MM.1S (cell line): ENCODE measurements around the gene PLP1.

Experiments used
- DNase-seq: peaks from one replicate; pipeline ENCODE4 v3.0.0-alpha.2; 2015
- H2AFZ ChIP-seq: fragments of 300-600 bp; sonication (generic); 2 replicates; pipeline ENCODE4 v1.6.0; 2016; ENCODE audit warnings: antibody characterized with exemption, low read length
- H3F3A ChIP-seq: fragments of 300-600 bp; sonication (generic); 2 replicates; pipeline ENCODE4 v1.6.1; 2016; ENCODE audit warnings: mild to moderate bottlenecking, antibody characterized with exemption, low read length, moderate library complexity, mixed read lengths; ENCODE audit not compliant: insufficient read depth
- H3K27ac ChIP-seq: fragments of 300-600 bp; sonication (generic); 2 replicates; pipeline ENCODE4 v1.5.1; 2016; ENCODE audit warnings: mild to moderate bottlenecking, low read length
- H3K27me3 ChIP-seq: fragments of 300-600 bp; sonication (generic); replicated peaks from 2 replicates; pipeline ENCODE4 v1.6.0; 2016; ENCODE audit warnings: low read length; ENCODE audit not compliant: insufficient read depth
- H3K36me3 ChIP-seq: fragments of 300-600 bp; sonication (generic); replicated peaks from 2 replicates; pipeline ENCODE4 v1.6.1; 2016; ENCODE audit warnings: mild to moderate bottlenecking, low read length, mixed read lengths; ENCODE audit not compliant: insufficient read depth
- H3K4me1 ChIP-seq: fragments of 300-600 bp; sonication (generic); 2 replicates; pipeline ENCODE4 v1.6.1; 2016; ENCODE audit warnings: low read length, mixed read lengths
- H3K4me2 ChIP-seq: fragments of 300-600 bp; sonication (generic); 2 replicates; pipeline ENCODE4 v1.6.0; 2016; ENCODE audit warnings: low read depth, low read length
- H3K4me3 ChIP-seq: fragments of 300-600 bp; sonication (generic); 2 replicates; pipeline ENCODE4 v1.5.1; 2016; ENCODE audit warnings: low read length, mixed read lengths
- H3K79me2 ChIP-seq: fragments of 300-600 bp; sonication (generic); 2 replicates; pipeline ENCODE4 v1.6.1; 2016; ENCODE audit warnings: mixed run types, low read length, mixed read lengths
- H3K9ac ChIP-seq: fragments of 300-600 bp; sonication (generic); 2 replicates; pipeline ENCODE4 v1.6.1; 2016; ENCODE audit warnings: low read length, mixed read lengths
- H3K9me2 ChIP-seq: fragments of 300-600 bp; sonication (generic); replicated peaks from 2 replicates; pipeline ENCODE4 v1.6.1; 2016; ENCODE audit warnings: mild to moderate bottlenecking, low read length, mixed read lengths; ENCODE audit not compliant: insufficient read depth
- H3K9me3 ChIP-seq: fragments of 300-600 bp; sonication (generic); replicated peaks from 2 replicates; pipeline ENCODE4 v1.6.1; 2016; ENCODE audit warnings: mild to moderate bottlenecking, low read length, mixed read lengths; ENCODE audit not compliant: insufficient read depth
- H4K20me1 ChIP-seq: fragments of 300-600 bp; sonication (generic); 2 replicates; pipeline ENCODE4 v1.6.1; 2016; ENCODE audit warnings: mild to moderate bottlenecking, low read length, moderate library complexity, mixed read lengths; ENCODE audit not compliant: insufficient read depth
- CTCF ChIP-seq: fragments of 300-600 bp; sonication (generic); IDR thresholded peaks from 2 replicates; pipeline ENCODE4 v1.5.1; 2016; ENCODE audit warnings: antibody characterized with exemption, low read length, mixed read lengths
- EZH2 ChIP-seq: fragments of 300-600 bp; sonication (generic); optimal IDR thresholded peaks from 2 replicates; pipeline ENCODE3; 2017; ENCODE audit warnings: low read depth, mild to moderate bottlenecking, antibody characterized with exemption, low read length, mixed read lengths
- EZH2phosphoT487 ChIP-seq: fragments of 300-600 bp; sonication (generic); IDR thresholded peaks from 2 replicates; pipeline ENCODE4 v1.6.1; 2018; ENCODE audit warnings: antibody characterized with exemption, low read length

PLP1 gene

GRCh38 chrX:103774070-103774642 is 2.5 kb upstream of the PLP1 start:
- Histone ChIP-seq H4K20me1 (no peaks in the 10 kb centered on the region), H3K9me2 (no peaks in the 10 kb centered on the region), H3K79me2 (no peaks in the 10 kb centered on the region), H3K4me3 (no peak overlapping the region), H3K9me3 (no peaks in the 10 kb centered on the region), H3K36me3 (no peaks in the 10 kb centered on the region), H3K27ac (no peak overlapping the region), H3K4me1 (no peaks in the 10 kb centered on the region), H3K4me2 (no peak overlapping the region), H3K9ac (no peak overlapping the region), H3K27me3 (no peaks in the 10 kb centered on the region), H3F3A (no peaks in the 10 kb centered on the region), H2AFZ (no peak overlapping the region)
- peak; percentile 10 for DNase-seq
- TF ChIP-seq EZH2 (no peak), CTCF (peak; percentile 41), EZH2phosphoT487 (no peak)

- H3K36me3 ChIP-seq: no peaks in the 10 kb centered on the region
- no peak overlapping the region for H3K4me3 ChIP-seq
- no peaks in the 10 kb centered on the region for H3K27me3 ChIP-seq
- no peak overlapping the region for H3K9ac ChIP-seq
- no peaks in the 10 kb centered on the region for H3K4me1 ChIP-seq
- H4K20me1 ChIP-seq: no peaks in the 10 kb centered on the region
- TF ChIP-seq CTCF: no peak
- no peak for TF ChIP-seq EZH2phosphoT487
- no peak for TF ChIP-seq EZH2
- no peaks in the 10 kb centered on the region for H3F3A ChIP-seq
- DNase-seq: no peak
- no peaks in the 10 kb centered on the region for H3K9me2 ChIP-seq
- H3K9me3 ChIP-seq: no peaks in the 10 kb centered on the region
- no peaks in the 10 kb centered on the region for H3K79me2 ChIP-seq
- H2AFZ ChIP-seq: no peak overlapping the region
- no peak overlapping the region for H3K4me2 ChIP-seq
- no peak overlapping the region for H3K27ac ChIP-seq
Observed at GRCh38 chrX:103779141-103779789, 2.6 kb downstream of the PLP1 start.

- H3F3A ChIP-seq: no peaks in the 10 kb centered on the region
- DNase-seq: no peak
- H4K20me1 ChIP-seq: no peaks in the 10 kb centered on the region
- H3K9ac ChIP-seq: no peak overlapping the region
- H3K36me3 ChIP-seq: no peaks in the 10 kb centered on the region
- no peak overlapping the region for H3K4me3 ChIP-seq
- no peaks in the 10 kb centered on the region for H3K9me3 ChIP-seq
- no peak overlapping the region for H3K4me2 ChIP-seq
- no peaks in the 10 kb centered on the region for H3K27me3 ChIP-seq
- no peaks in the 10 kb centered on the region for H3K9me2 ChIP-seq
- no peak overlapping the region for H3K27ac ChIP-seq
- H2AFZ ChIP-seq: no peak overlapping the region
- H3K79me2 ChIP-seq: no peaks in the 10 kb centered on the region
- TF ChIP-seq CTCF (no peak), EZH2 (no peak), EZH2phosphoT487 (no peak)
- no peaks in the 10 kb centered on the region for H3K4me1 ChIP-seq
Observed at GRCh38 chrX:103780336-103781061, 3.9 kb downstream of the PLP1 start.
